Measurements from ENCODE around the gene PDLIM5.
"Not testable (repeated sequence)": the region's sequence is repeated elsewhere in the genome, so short reads cannot be mapped to it uniquely, and the experiment has no call there.

The PDLIM5 gene

GRCh38 chr4:94551643-94552564 is 100.2 kb downstream of the PDLIM5 start:
- no peak for TF ChIP-seq CTCF (IDR thresholded peaks at IDR 0.05; ENCODE audit: low read depth, low read length, missing control alignments)
- DNase-seq: no peak
- Histone ChIP-seq H3K4me3 (ENCODE audit: low read depth, low read length) (no peak overlapping the region), H3K36me3 (replicated peaks) (no peaks in the 10 kb centered on the region), H3K27me3 (replicated peaks) (no peaks in the 10 kb centered on the region), H3K27ac (peak overlapping the region; percentile 51)
- in situ Hi-C loops (cut with HindIII; ENCODE audit: low pct_ligation_motif_present, low sequenced_read_pairs): no loop called here

- in situ Hi-C loops (cut with HindIII; ENCODE audit: low pct_ligation_motif_present, low sequenced_read_pairs); H3K4me3 ChIP-seq (ENCODE audit: low read depth, low read length); DNase-seq; H3K27ac ChIP-seq; H3K36me3 ChIP-seq (replicated peaks); H3K27me3 ChIP-seq (replicated peaks): not testable (repeated sequence)
Measured at GRCh38 chr4:94556047-94556446, 104.3 kb downstream of the PDLIM5 start.

- H3K27ac ChIP-seq; H3K27me3 ChIP-seq (replicated peaks); in situ Hi-C loops (cut with HindIII; ENCODE audit: low pct_ligation_motif_present, low sequenced_read_pairs); H3K4me3 ChIP-seq (ENCODE audit: low read depth, low read length); DNase-seq; H3K36me3 ChIP-seq (replicated peaks): not testable (repeated sequence)
Measured at GRCh38 chr4:94557632-94558031, 105.9 kb downstream of the PDLIM5 start.

GRCh38 chr4:94558392-94558904 is 106.7 kb downstream of the PDLIM5 start:
- no peaks in the 10 kb centered on the region for H3K36me3 ChIP-seq (replicated peaks)
- no peak overlapping the region for H3K4me3 ChIP-seq (ENCODE audit: low read depth, low read length)
- H3K27ac ChIP-seq: peak overlapping the region; percentile 65
- in situ Hi-C loops (cut with HindIII; ENCODE audit: low pct_ligation_motif_present, low sequenced_read_pairs): no loop called here
- no peak for DNase-seq
- TF ChIP-seq CTCF (IDR thresholded peaks at IDR 0.05; ENCODE audit: low read depth, low read length, missing control alignments): no peak
- H3K27me3 ChIP-seq (replicated peaks): no peaks in the 10 kb centered on the region

- TF ChIP-seq CTCF (IDR thresholded peaks at IDR 0.05; ENCODE audit: low read depth, low read length, missing control alignments): no peak
- in situ Hi-C loops (cut with HindIII; ENCODE audit: low pct_ligation_motif_present, low sequenced_read_pairs): no loop called here
- Histone ChIP-seq H3K27ac (peak overlapping the region; percentile 65), H3K27me3 (replicated peaks) (no peaks in the 10 kb centered on the region), H3K4me3 (ENCODE audit: low read depth, low read length) (no peak overlapping the region), H3K36me3 (replicated peaks) (no peaks in the 10 kb centered on the region)
- DNase-seq: peak; percentile 41
Measured at GRCh38 chr4:94559351-94559806, 107.6 kb downstream of the PDLIM5 start.

- H3K27ac ChIP-seq: peak overlapping the region; percentile 65
- peak; percentile 63 for DNase-seq
- H3K27me3 ChIP-seq (replicated peaks): no peaks in the 10 kb centered on the region
- in situ Hi-C loops (cut with HindIII; ENCODE audit: low pct_ligation_motif_present, low sequenced_read_pairs): no loop called here
- no peak overlapping the region for H3K4me3 ChIP-seq (ENCODE audit: low read depth, low read length)
- H3K36me3 ChIP-seq (replicated peaks): peaks cover 1% of the 10 kb centered on the region
- no peak for TF ChIP-seq CTCF (IDR thresholded peaks at IDR 0.05; ENCODE audit: low read depth, low read length, missing control alignments)
Measured at GRCh38 chr4:94561249-94562024, 109.7 kb downstream of the PDLIM5 start.
